ENCODE measurements around the gene HIVEP3.

HIVEP3 gene

DNA sequence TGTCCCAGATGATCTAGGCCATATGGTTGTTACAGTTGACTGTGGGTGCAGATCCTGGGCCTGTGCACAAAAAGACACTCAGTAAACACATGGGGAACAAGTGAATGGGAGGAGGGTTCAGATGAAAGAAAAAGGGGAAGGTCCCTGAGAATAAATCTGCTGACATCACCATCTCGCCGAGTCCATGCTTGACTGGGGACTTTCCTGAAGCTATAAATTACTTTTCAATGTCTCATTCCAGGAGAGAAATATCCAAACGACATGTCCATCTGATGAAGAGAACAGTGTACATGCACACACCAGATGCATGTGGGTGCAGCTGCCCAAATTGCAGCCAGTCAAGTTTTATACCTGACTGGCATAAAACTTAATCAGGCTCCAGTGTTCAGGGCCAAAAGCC is 109.0 kb downstream of the HIVEP3 start:
- DNase-seq, result no peak

DNA sequence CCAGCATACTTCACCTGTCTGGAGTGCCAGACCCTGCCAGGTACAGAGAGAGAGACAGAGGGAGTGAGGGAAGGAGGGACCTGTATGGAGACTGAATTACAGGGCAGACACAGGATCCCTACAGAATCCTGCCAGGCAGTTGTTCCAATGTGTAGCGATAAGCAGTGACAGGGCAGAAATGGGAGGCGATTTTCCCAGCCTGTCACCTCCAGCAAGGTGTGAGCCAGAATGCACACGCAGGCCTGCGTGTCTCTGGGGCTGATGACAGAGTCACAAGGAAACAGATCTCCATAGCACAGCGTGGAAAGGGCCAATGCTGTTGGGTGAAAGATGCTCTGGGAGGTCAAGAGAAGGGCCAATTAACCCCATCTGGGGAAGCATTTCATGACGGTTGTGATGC is 111.3 kb downstream of the HIVEP3 start:
- no peak for DNase-seq

- DNase-seq, result no peak
These were observed 112.1 kb downstream of the HIVEP3 start for GRCh38 chr1:41806472-41807155.

GRCh38 chr1:41805771-41806471 is 112.8 kb downstream of the HIVEP3 start:
- DNase-seq, result no peak

- DNase-seq, result no peak
These were observed 114.5 kb downstream of the HIVEP3 start for GRCh38 chr1:41804176-41804575.

DNA sequence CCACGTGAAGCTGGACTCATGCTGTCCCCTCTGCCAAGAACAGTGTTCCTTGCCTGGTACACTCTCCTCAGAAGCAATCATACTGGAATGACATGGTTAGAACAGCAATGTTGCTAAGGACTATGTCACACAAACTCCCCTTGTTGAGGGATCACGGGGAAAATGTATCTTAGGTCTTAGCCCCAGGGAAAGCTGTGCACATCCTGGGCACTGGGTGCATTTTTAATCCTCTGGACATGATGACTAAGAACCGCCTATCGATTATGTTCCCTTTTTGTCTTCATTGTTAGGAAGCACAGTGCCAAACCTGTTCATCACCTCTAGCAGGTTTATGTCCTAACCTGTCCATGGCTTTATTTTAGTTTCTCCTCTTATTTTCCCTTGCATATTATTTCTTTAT is 115.1 kb downstream of the HIVEP3 start:
- no peak for DNase-seq

GRCh38 chr1:41802532-41803501 is 115.9 kb downstream of the HIVEP3 start:
- DNase-seq, result peak; percentile 53

- DNase-seq, result no peak
These were observed 118.4 kb downstream of the HIVEP3 start for GRCh38 chr1:41800311-41800829.

DNA sequence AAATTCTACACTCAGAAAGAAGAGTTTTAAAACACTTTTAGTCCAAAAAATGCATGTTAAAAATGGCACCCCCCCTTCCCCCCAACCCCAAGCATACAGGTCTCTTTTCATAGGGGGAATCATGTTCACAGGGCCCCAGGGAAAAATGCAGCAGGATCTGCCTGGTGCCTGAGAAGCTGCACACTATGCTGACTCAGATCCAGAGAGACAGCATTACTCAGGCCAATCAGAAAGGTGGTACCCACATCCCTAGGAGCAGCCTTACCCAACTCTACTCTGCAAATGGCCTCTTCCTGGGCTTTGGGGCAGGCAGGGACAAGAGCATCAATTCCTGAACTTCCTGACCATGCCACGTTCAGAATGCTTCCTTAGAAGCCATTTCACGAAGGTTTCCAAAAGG is 119.0 kb downstream of the HIVEP3 start:
- no peak for DNase-seq

DNA sequence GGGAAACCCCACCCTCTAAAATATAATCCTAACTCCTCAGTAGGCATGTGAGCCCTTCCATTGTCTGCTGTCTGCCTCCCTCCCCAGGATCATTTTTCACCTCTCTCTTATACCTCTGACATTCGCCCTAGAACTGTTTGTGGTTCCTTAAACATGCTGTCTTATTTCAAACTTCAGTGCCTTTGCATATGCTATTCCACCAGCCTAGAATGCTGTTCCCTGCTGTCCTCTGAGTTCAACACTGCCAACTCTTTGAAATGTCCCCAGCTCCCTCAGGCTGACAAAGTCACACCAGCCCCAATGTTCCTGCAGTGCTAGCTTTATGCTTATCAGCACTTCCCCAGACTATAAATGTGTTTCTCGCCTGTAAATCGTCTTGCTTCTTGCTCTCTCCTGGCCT is 119.5 kb downstream of the HIVEP3 start:
- DNase-seq, result no peak

- no peak for DNase-seq
These were observed 123.4 kb downstream of the HIVEP3 start for GRCh38 chr1:41795205-41795762.

DNA sequence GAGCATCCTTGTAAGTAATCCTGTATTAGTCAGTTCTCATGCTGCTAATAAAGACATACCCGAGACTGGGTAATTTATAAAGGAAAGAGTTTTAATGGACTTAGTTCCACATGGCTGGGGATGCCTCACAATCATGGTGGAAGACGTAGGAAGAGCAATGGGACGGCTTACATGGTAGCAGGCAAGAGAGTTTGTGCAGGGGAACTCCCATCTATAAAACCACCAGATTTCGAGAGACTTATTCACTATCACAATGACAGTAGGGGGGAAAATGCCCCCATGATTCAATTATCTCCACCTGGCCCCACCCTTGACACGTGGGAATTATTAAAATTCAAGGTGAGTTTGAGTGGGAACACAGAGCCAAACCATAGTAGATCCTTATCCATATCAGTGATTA is 124.7 kb downstream of the HIVEP3 start:
- no peak for DNase-seq

DNA sequence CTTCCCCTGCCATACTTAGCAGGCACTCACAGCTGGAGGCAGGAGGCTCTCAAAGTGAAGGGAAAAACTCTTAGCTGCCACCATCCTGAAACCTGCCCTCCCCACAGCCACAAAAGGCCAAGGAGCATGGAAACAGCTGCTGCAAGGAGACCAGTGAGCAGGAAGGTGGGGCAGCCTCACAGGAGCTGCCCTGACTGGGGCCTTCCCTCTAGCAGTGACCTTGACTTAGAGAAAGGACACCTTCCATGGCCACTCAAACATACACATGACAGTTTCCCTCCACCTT is 126.3 kb downstream of the HIVEP3 start:
- DNase-seq, result no peak

DNA sequence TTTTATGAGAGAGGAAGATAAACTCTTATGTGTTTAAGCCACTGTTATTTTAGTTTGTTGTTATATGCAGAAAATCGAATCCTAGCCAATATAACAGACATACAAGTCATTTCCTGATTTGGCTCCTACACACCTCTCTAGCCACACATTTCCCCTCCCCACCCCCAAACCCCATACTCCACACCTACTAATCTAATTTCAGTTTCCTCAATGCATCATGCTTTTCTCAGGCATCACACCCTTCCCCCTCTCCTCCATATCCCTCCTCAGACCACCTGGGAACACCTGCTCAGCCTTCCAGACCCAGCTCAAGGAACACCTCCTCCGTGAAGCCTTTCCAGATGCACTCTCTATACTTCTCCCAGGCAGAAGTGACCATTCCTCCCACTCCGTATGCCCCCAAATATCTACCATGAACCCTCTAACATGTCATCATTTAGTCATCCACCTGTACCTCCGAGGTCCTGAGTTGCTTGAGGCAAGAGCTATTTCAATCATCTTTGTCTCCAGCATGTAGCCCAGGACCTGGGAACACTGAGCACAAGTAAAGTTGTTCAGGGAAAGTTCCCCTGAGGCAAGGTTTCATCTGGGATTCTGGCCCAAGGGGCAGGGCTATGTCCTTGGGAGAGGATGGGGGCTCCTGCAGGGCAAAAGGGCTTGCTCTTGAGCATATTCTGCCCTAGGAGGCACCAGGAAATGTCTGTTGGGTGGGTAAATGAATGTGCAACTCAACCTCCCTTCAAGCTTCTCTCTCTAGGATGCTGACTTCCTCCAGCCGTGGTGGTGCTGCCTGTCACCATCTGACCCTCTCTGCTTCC is 126.8 kb downstream of the HIVEP3 start:
- no peak for DNase-seq

DNA sequence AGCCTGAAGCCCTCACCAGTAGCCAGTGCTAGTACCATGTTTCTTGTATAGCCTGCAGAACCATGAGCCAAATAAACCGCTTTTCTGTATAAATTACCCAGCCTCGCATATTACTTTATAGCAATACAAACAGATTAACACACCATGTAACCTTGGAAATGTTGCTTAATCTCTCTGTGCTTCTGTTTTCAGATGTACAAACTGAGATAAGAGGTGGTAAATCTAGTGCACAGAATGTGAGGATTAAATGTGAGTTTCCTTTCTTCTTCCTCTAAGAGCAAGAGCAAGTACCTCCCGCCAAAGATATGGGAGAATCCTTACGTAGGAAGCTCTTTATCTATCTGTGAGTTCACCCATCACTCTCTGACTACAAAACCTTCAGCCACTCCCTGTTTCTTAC is 128.4 kb downstream of the HIVEP3 start:
- DNase-seq, result no peak

GRCh38 chr1:41789661-41790330 is 128.9 kb downstream of the HIVEP3 start:
- no peak for DNase-seq

DNA sequence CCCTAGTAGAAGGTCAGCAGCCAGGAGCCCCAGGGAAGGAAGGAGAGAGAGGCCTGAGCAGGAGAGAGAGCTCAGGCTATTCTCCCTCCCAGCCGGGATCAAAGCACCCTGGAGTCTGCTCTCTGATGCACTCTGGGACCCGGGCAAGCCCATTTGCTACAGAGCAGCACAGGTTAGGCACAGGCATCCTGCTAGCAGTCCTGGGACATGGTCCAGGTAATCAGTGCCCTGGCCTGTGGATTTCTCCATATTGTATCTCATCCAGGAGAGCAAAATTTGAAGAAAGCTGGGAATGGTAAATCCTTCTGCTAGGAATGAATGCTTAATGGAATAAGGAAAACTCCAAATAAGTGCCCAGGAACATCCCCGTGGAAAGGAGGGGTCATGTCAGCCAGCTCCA is 130.3 kb downstream of the HIVEP3 start:
- no peak for DNase-seq

DNA sequence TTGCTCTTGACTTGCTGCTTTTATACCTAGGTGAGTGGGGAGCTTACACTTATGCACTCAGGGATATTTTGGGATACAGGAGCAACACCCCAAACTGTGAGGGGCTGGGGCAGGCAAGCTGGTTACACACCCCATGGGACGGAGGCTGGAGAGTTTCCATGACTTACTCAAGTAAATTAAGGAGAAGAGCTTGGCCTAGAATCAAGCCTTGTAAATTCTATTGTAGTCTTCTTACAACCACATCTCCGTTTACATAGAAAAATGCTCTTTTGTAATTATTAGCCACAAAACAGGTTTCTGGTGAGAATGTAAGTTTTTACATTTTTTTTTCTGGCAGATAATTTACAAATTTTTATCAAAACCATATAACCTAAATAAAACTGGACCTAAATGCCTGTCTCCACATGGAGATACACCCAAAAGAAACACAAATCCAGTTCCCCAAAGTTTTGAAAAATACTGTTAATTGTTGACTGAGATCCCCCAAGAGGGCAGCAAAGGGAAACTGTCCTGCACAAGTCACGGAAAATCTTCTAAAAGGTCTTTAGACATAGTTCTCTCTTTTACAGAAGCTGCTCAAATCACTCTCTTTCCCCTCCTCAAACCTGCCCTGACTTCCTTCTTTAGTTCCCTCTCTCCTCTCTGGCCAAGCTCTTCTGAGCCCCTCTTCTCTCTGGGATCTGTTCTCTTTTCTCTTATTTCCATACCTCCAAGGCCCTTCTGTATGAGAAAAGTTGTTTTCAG is 134.0 kb downstream of the HIVEP3 start:
- DNase-seq, result no peak

DNA sequence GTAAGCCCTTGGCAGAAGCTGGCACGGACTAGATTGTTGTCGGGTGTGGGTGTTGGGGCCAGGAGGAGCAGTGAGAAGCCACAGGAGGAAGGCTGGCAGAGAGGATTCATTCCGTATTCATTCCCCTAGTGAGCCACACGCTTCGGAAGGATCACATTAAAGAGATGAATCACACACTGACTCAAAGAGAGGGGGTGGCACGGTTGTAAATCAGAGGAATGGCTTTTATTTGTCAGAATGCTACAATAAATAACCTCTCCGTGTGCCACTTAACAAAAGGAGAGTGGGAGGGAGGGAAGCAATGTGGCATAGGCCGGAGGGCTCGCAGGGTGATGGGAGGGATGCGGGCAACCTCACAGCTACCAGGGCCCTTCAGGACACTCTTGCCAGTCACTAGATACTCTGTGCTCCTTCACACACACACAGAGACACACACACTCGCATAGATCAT is 135.5 kb downstream of the HIVEP3 start:
- DNase-seq, result no peak

GRCh38 chr1:41780916-41781315 is 137.8 kb downstream of the HIVEP3 start:
- DNase-seq, result no peak

DNA sequence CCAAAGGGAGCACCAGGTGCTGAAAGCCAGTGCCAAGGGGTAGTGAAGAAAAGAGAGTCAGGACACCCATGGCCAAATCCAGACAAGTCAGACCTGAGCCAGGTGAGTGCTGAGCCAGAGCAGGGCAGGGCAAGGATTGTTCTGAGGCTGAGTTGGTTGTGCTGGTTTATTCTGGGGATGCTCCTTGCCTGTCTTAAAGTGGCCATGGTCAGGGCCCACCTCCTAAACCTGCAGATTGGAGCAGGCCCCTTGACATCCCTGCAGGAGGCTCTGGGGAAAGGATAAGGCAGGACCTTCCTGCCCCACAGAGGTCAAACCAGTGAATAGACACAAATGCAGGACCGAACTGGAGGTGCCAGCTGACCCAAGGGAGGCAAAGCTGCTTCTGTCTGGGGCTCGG is 138.4 kb downstream of the HIVEP3 start:
- DNase-seq, result no peak

Measured in SIG-M5 (cell line).